Measurements from ENCODE around the gene KBTBD13.

GRCh38 chr15:65092911-65093792 lies 16.6 kb downstream of the KBTBD13 start:
- TF ChIP-seq TAF1 (IDR thresholded peaks at IDR 0.05; ENCODE audit: low read depth, low read length), result no peak
- TF ChIP-seq POLR2A (IDR thresholded peaks at IDR 0.05; ENCODE audit: low read depth, low read length), result no peak
- no peak for TF ChIP-seq POLR2AphosphoS5 (IDR thresholded peaks at IDR 0.05; ENCODE audit: low read depth, low read length)
- no peak for TF ChIP-seq SPI1 (IDR thresholded peaks at IDR 0.05; ENCODE audit: low read depth, low read length)
- no peak for TF ChIP-seq POU2F2 (IDR thresholded peaks at IDR 0.05; ENCODE audit: low read depth, low read length)

All from GM12891 (cell line).